ENCODE results near the gene TUBB6.

The TUBB6 gene

GRCh38 chr18:12307701-12308385, at the start of gene TUBB6:
TUBB6 (plus strand) TSS chr18:12308241; CDS start chr18:12308293, 52 bp downstream.
- no peak for DNase-seq

- no peak for DNase-seq
Observed at GRCh38 chr18:12258719-12259705, 49.0 kb upstream of the TUBB6 start.

- no peak for DNase-seq
Observed at GRCh38 chr18:12262748-12263147, 45.3 kb upstream of the TUBB6 start.

- DNase-seq: no peak
Observed at GRCh38 chr18:12264864-12265263, 43.2 kb upstream of the TUBB6 start.

- peak; percentile 35 for DNase-seq
Observed at GRCh38 chr18:12271376-12272235, 36.4 kb upstream of the TUBB6 start.

- DNase-seq: no peak
Observed at GRCh38 chr18:12274793-12275192, 33.2 kb upstream of the TUBB6 start.

- DNase-seq: no peak
Observed at GRCh38 chr18:12276736-12277554, 31.1 kb upstream of the TUBB6 start.

- no peak for DNase-seq
Observed at GRCh38 chr18:12278215-12278671, 29.8 kb upstream of the TUBB6 start.

GRCh38 chr18:12278741-12279682, 29.0 kb upstream of the TUBB6 start:
- DNase-seq: no peak

- no peak for DNase-seq
Observed at GRCh38 chr18:12279781-12280531, 28.1 kb upstream of the TUBB6 start.

- no peak for DNase-seq
Observed at GRCh38 chr18:12281861-12282260, 26.2 kb upstream of the TUBB6 start.

GRCh38 chr18:12282442-12283039, 25.5 kb upstream of the TUBB6 start:
- no peak for DNase-seq

- no peak for DNase-seq
Observed at GRCh38 chr18:12283256-12283655, 24.8 kb upstream of the TUBB6 start.

GRCh38 chr18:12283666-12284065, 24.4 kb upstream of the TUBB6 start:
- DNase-seq: no peak

- no peak for DNase-seq
Observed at GRCh38 chr18:12287131-12287681, 20.8 kb upstream of the TUBB6 start.

GRCh38 chr18:12287684-12288402, 20.2 kb upstream of the TUBB6 start:
- DNase-seq: no peak

- no peak for DNase-seq
Observed at GRCh38 chr18:12288403-12288755, 19.7 kb upstream of the TUBB6 start.

GRCh38 chr18:12290086-12290485, 18.0 kb upstream of the TUBB6 start:
- DNase-seq: no peak

- no peak for DNase-seq
Observed at GRCh38 chr18:12291161-12291560, 16.9 kb upstream of the TUBB6 start.
